ENCODE data around the gene NUP210.
"Not testable (repeated sequence)": the region's sequence is repeated elsewhere in the genome, so short reads cannot be mapped to it uniquely, and the experiment has no call there.

Gene NUP210

GRCh38 chr3:13379201-13379830 is 40.8 kb downstream of the NUP210 start:
- Histone ChIP-seq H3K9me3 (replicated peaks in 1 of 2; ENCODE audit: control insufficient read depth in 2 of 2, insufficient read depth in 1 of 2, low read depth in 1 of 2, low read length in 2 of 2) (no peaks in the 10 kb centered on the region), H3K23ac (ENCODE audit: low read depth, low read length, poor library complexity) (no peak overlapping the region), H2AFZ (ENCODE audit: low read length) (no peak overlapping the region), H3K14ac (ENCODE audit: low read length) (no peak overlapping the region), H3K79me1 (ENCODE audit: low read depth, low read length) (no peaks in the 10 kb centered on the region), H3K4ac (ENCODE audit: low read length) (no peak overlapping the region), H3K18ac (ENCODE audit: low read length) (no peak overlapping the region), H3K4me1 (ENCODE audit: control insufficient read depth in 2 of 2, insufficient read depth in 1 of 2, low read depth in 1 of 2, low read length in 2 of 2) (peaks cover 0 to 4% of the 10 kb centered on the region in 2 donors), H2BK12ac (ENCODE audit: low read length) (no peak overlapping the region), H4K8ac (ENCODE audit: low read depth, low read length) (no peak overlapping the region), H2BK15ac (ENCODE audit: low read length) (no peak overlapping the region), H3K4me3 (ENCODE audit: low read length in 2 of 2) (no peak overlapping the region), H3K4me2 (ENCODE audit: insufficient read depth, low read length, poor library complexity, severe bottlenecking) (no peak overlapping the region), H3K9ac (ENCODE audit: low read depth, low read length, poor library complexity) (no peak overlapping the region), H2BK5ac (ENCODE audit: low read length) (no peak overlapping the region), H3K36me3 (replicated peaks in 1 of 2; ENCODE audit: control insufficient read depth in 2 of 2, insufficient read depth in 2 of 2, low read length in 2 of 2) (peaks cover 35 to 91% of the 10 kb centered on the region in 2 donors), H3K27me3 (ENCODE audit: control insufficient read depth in 3 of 3, insufficient read depth in 3 of 3, low read depth in 1 of 3, low read length in 3 of 3) (no peaks in the 10 kb centered on the region), H2BK120ac (ENCODE audit: low read depth, low read length) (no peak overlapping the region), H2AK5ac (ENCODE audit: low read depth, low read length) (no peak overlapping the region), H4K91ac (ENCODE audit: low read depth, low read length, poor library complexity) (no peak overlapping the region), H3K27ac (replicated peaks; ENCODE audit: low read length) (no peak overlapping the region)
- no CpG with 5 or more reads among the region's 20 CpGs for WGBS, 2 donors (ENCODE audit: extremely low coverage in 2 of 2, insufficient read length in 2 of 2, insufficient replicate concordance in 1 of 2)
- no peak for DNase-seq (ENCODE audit: low spot score)

- H3K36me3 ChIP-seq (replicated peaks in 1 of 2; ENCODE audit: control insufficient read depth in 2 of 2, insufficient read depth in 2 of 2, low read length in 2 of 2): peaks cover 41 to 95% of the 10 kb centered on the region in 2 donors
- H3K4me2 ChIP-seq (ENCODE audit: insufficient read depth, low read length, poor library complexity, severe bottlenecking): no peak overlapping the region
- H3K79me1 ChIP-seq (ENCODE audit: low read depth, low read length): peaks cover 1% of the 10 kb centered on the region
- no peak overlapping the region for H2AFZ ChIP-seq (ENCODE audit: low read length)
- no peak overlapping the region for H3K23ac ChIP-seq (ENCODE audit: low read depth, low read length, poor library complexity)
- no peak overlapping the region for H2BK12ac ChIP-seq (ENCODE audit: low read length)
- no peak overlapping the region for H2BK120ac ChIP-seq (ENCODE audit: low read depth, low read length)
- H3K9me3 ChIP-seq (replicated peaks in 1 of 2; ENCODE audit: control insufficient read depth in 2 of 2, insufficient read depth in 1 of 2, low read depth in 1 of 2, low read length in 2 of 2): no peaks in the 10 kb centered on the region
- no peak overlapping the region for H4K91ac ChIP-seq (ENCODE audit: low read depth, low read length, poor library complexity)
- H4K8ac ChIP-seq (ENCODE audit: low read depth, low read length): no peak overlapping the region
- no peak overlapping the region for H3K14ac ChIP-seq (ENCODE audit: low read length)
- H3K27ac ChIP-seq (replicated peaks; ENCODE audit: low read length): no peak overlapping the region
- H3K4me1 ChIP-seq (ENCODE audit: control insufficient read depth in 2 of 2, insufficient read depth in 1 of 2, low read depth in 1 of 2, low read length in 2 of 2): peaks cover 0 to 4% of the 10 kb centered on the region in 2 donors
- H3K9ac ChIP-seq (ENCODE audit: low read depth, low read length, poor library complexity): no peak overlapping the region
- H2BK15ac ChIP-seq (ENCODE audit: low read length): no peak overlapping the region
- H3K4me3 ChIP-seq (ENCODE audit: low read length in 2 of 2): no peak overlapping the region
- no peak for DNase-seq (ENCODE audit: low spot score)
- H2BK5ac ChIP-seq (ENCODE audit: low read length): no peak overlapping the region
- no peak overlapping the region for H3K4ac ChIP-seq (ENCODE audit: low read length)
- no peaks in the 10 kb centered on the region for H3K27me3 ChIP-seq (ENCODE audit: control insufficient read depth in 3 of 3, insufficient read depth in 3 of 3, low read depth in 1 of 3, low read length in 3 of 3)
- no CpG with 5 or more reads among the region's 5 CpGs for WGBS, 2 donors (ENCODE audit: extremely low coverage in 2 of 2, insufficient read length in 2 of 2, insufficient replicate concordance in 1 of 2)
- H3K18ac ChIP-seq (ENCODE audit: low read length): no peak overlapping the region
- no peak overlapping the region for H2AK5ac ChIP-seq (ENCODE audit: low read depth, low read length)
Measured at GRCh38 chr3:13378155-13378554, 42.0 kb downstream of the NUP210 start.

- peaks cover 43 to 95% of the 10 kb centered on the region in 2 donors for H3K36me3 ChIP-seq (replicated peaks in 1 of 2; ENCODE audit: control insufficient read depth in 2 of 2, insufficient read depth in 2 of 2, low read length in 2 of 2)
- not testable (repeated sequence) for H2BK120ac ChIP-seq (ENCODE audit: low read depth, low read length); H3K27ac ChIP-seq (replicated peaks; ENCODE audit: low read length); H3K9ac ChIP-seq (ENCODE audit: low read depth, low read length, poor library complexity); H3K4me2 ChIP-seq (ENCODE audit: insufficient read depth, low read length, poor library complexity, severe bottlenecking); H3K4me3 ChIP-seq (ENCODE audit: low read length in 2 of 2); H2BK12ac ChIP-seq (ENCODE audit: low read length); H3K27me3 ChIP-seq (ENCODE audit: control insufficient read depth in 3 of 3, insufficient read depth in 3 of 3, low read depth in 1 of 3, low read length in 3 of 3); H4K91ac ChIP-seq (ENCODE audit: low read depth, low read length, poor library complexity); DNase-seq (ENCODE audit: low spot score); H2AFZ ChIP-seq (ENCODE audit: low read length); H3K18ac ChIP-seq (ENCODE audit: low read length); H3K79me1 ChIP-seq (ENCODE audit: low read depth, low read length); H4K8ac ChIP-seq (ENCODE audit: low read depth, low read length); H2AK5ac ChIP-seq (ENCODE audit: low read depth, low read length); H2BK15ac ChIP-seq (ENCODE audit: low read length); H3K4ac ChIP-seq (ENCODE audit: low read length); H2BK5ac ChIP-seq (ENCODE audit: low read length); H3K14ac ChIP-seq (ENCODE audit: low read length); H3K23ac ChIP-seq (ENCODE audit: low read depth, low read length, poor library complexity); H3K4me1 ChIP-seq (ENCODE audit: control insufficient read depth in 2 of 2, insufficient read depth in 1 of 2, low read depth in 1 of 2, low read length in 2 of 2); H3K9me3 ChIP-seq (replicated peaks in 1 of 2; ENCODE audit: control insufficient read depth in 2 of 2, insufficient read depth in 1 of 2, low read depth in 1 of 2, low read length in 2 of 2)
- WGBS, 2 donors (ENCODE audit: extremely low coverage in 2 of 2, insufficient read length in 2 of 2, insufficient replicate concordance in 1 of 2): no CpG with 5 or more reads among the region's 2 CpGs
Measured at GRCh38 chr3:13377741-13378140, 42.4 kb downstream of the NUP210 start.

DNA sequence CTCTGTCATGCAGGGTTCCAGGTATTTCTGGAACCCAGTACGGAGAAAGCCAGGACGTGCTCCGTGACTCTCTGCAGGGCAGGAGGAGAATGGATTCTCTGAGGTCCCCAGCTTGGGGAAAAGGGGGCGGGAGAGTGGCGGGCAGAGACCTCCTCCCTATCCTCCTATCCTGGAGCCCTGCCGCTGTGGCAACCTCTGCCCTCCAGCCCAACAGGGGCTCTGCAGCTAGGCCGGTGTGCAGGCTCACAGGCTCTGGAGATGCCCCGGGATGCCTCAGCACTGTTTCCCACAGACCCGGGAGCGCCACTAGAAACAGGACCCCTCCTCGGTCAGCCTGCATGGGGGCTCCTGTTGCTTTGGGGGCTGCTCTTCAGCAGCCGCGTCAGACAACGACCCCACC is 43.1 kb downstream of the NUP210 start:
- no peak for DNase-seq (ENCODE audit: low spot score)

More for the DNA sequence above, 43.1 kb downstream of the NUP210 start:
- no peak overlapping the region for H3K4me3 ChIP-seq (ENCODE audit: low read length in 2 of 2)
- no peak overlapping the region for H3K23ac ChIP-seq (ENCODE audit: low read depth, low read length, poor library complexity)
- H3K4me2 ChIP-seq (ENCODE audit: insufficient read depth, low read length, poor library complexity, severe bottlenecking): no peak overlapping the region
- no peak overlapping the region for H3K9ac ChIP-seq (ENCODE audit: low read depth, low read length, poor library complexity)
- H2AFZ ChIP-seq (ENCODE audit: low read length): no peak overlapping the region
- H3K27me3 ChIP-seq (ENCODE audit: control insufficient read depth in 3 of 3, insufficient read depth in 3 of 3, low read depth in 1 of 3, low read length in 3 of 3): no peaks in the 10 kb centered on the region
- H3K79me1 ChIP-seq (ENCODE audit: low read depth, low read length): peaks cover 1% of the 10 kb centered on the region
- no peak overlapping the region for H3K4ac ChIP-seq (ENCODE audit: low read length)
- peaks cover 47 to 96% of the 10 kb centered on the region in 2 donors for H3K36me3 ChIP-seq (replicated peaks in 1 of 2; ENCODE audit: control insufficient read depth in 2 of 2, insufficient read depth in 2 of 2, low read length in 2 of 2)
- no peak overlapping the region for H3K27ac ChIP-seq (replicated peaks; ENCODE audit: low read length)
- no peak overlapping the region for H2BK120ac ChIP-seq (ENCODE audit: low read depth, low read length)
- no peak overlapping the region for H2BK5ac ChIP-seq (ENCODE audit: low read length)
- WGBS, 2 donors (ENCODE audit: extremely low coverage in 2 of 2, insufficient read length in 2 of 2, insufficient replicate concordance in 1 of 2): no CpG with 5 or more reads among the region's 14 CpGs
- no peak overlapping the region for H3K18ac ChIP-seq (ENCODE audit: low read length)
- H3K14ac ChIP-seq (ENCODE audit: low read length): no peak overlapping the region
- no peak overlapping the region for H2AK5ac ChIP-seq (ENCODE audit: low read depth, low read length)
- H3K4me1 ChIP-seq (ENCODE audit: control insufficient read depth in 2 of 2, insufficient read depth in 1 of 2, low read depth in 1 of 2, low read length in 2 of 2): peaks cover 0 to 4% of the 10 kb centered on the region in 2 donors
- H2BK15ac ChIP-seq (ENCODE audit: low read length): no peak overlapping the region
- no peak overlapping the region for H2BK12ac ChIP-seq (ENCODE audit: low read length)
- no peak overlapping the region for H4K91ac ChIP-seq (ENCODE audit: low read depth, low read length, poor library complexity)
- no peaks in the 10 kb centered on the region for H3K9me3 ChIP-seq (replicated peaks in 1 of 2; ENCODE audit: control insufficient read depth in 2 of 2, insufficient read depth in 1 of 2, low read depth in 1 of 2, low read length in 2 of 2)
- H4K8ac ChIP-seq (ENCODE audit: low read depth, low read length): no peak overlapping the region
